ENCODE data around the gene CPPED1. TPM values are rescaled to one million over a fixed set of nuclear protein-coding genes. Genes with fewer than 3 reads are reported as not detected.

The CPPED1 gene
- total and polyA plus RNA-seq, 2 donors (not counting 1 experiment from before 2014, with no cell fraction given): 7.4 to 19.8 TPM

GRCh38 chr16:12845282-12845681 is 41.6 kb upstream of the CPPED1 start:
- Histone ChIP-seq H3K4me3 (replicated peaks in 1 of 4; ENCODE audit: control extremely low read depth in 1 of 4, insufficient read depth in 1 of 4, low read depth in 3 of 4, low read length in 4 of 4) (no peak overlapping the region), H3K9me3 (ENCODE audit: control insufficient read depth, insufficient read depth, low read depth, low read length) (no peaks in the 10 kb centered on the region), H3K79me2 (ENCODE audit: control insufficient read depth, insufficient read depth, low read length) (no peaks in the 10 kb centered on the region), H3K4me2 (ENCODE audit: extremely low read depth, insufficient read depth, low read length) (no peak overlapping the region), H3K9ac (ENCODE audit: insufficient read depth, low read length) (no peak overlapping the region), H3K36me3 (ENCODE audit: control insufficient read depth, insufficient read depth, low read length) (no peaks in the 10 kb centered on the region), H3K27me3 (ENCODE audit: control insufficient read depth, insufficient read depth, low read length) (no peaks in the 10 kb centered on the region), H2AFZ (ENCODE audit: low read length) (no peak overlapping the region), H4K20me1 (ENCODE audit: control insufficient read depth, extremely low read depth, insufficient read depth, low read length) (no peaks in the 10 kb centered on the region), H3K4me1 (ENCODE audit: control insufficient read depth, extremely low read depth, insufficient read depth, low read length) (no peaks in the 10 kb centered on the region), H3K27ac (ENCODE audit: insufficient read depth, low read length) (no peak overlapping the region)
- TF ChIP-seq EZH2 (IDR thresholded peaks at IDR 0.05; ENCODE audit: low read length, missing control alignments) (no peak), CTCF (conservative IDR thresholded peaks at IDR 0.05 in 1 of 2, IDR thresholded peaks at IDR 0.05 in 1 of 2; ENCODE audit: low read depth in 1 of 2, low read length in 2 of 2) (no peak)
- no peak for DNase-seq (ENCODE audit: low read depth in 2 of 2)

- H2AFZ ChIP-seq (ENCODE audit: low read length): no peak overlapping the region
- H3K4me3 ChIP-seq (replicated peaks in 1 of 4; ENCODE audit: control extremely low read depth in 1 of 4, insufficient read depth in 1 of 4, low read depth in 3 of 4, low read length in 4 of 4): no peak overlapping the region
- H3K36me3 ChIP-seq (ENCODE audit: control insufficient read depth, insufficient read depth, low read length): no peaks in the 10 kb centered on the region
- H4K20me1 ChIP-seq (ENCODE audit: control insufficient read depth, extremely low read depth, insufficient read depth, low read length): no peaks in the 10 kb centered on the region
- no peak overlapping the region for H3K4me2 ChIP-seq (ENCODE audit: extremely low read depth, insufficient read depth, low read length)
- TF ChIP-seq CTCF (conservative IDR thresholded peaks at IDR 0.05 in 1 of 2, IDR thresholded peaks at IDR 0.05 in 1 of 2; ENCODE audit: low read depth in 1 of 2, low read length in 2 of 2): no peak
- no peak for TF ChIP-seq EZH2 (IDR thresholded peaks at IDR 0.05; ENCODE audit: low read length, missing control alignments)
- no peak overlapping the region for H3K27ac ChIP-seq (ENCODE audit: insufficient read depth, low read length)
- no peak overlapping the region for H3K9ac ChIP-seq (ENCODE audit: insufficient read depth, low read length)
- no peaks in the 10 kb centered on the region for H3K79me2 ChIP-seq (ENCODE audit: control insufficient read depth, insufficient read depth, low read length)
- no peaks in the 10 kb centered on the region for H3K27me3 ChIP-seq (ENCODE audit: control insufficient read depth, insufficient read depth, low read length)
- no peaks in the 10 kb centered on the region for H3K9me3 ChIP-seq (ENCODE audit: control insufficient read depth, insufficient read depth, low read depth, low read length)
- H3K4me1 ChIP-seq (ENCODE audit: control insufficient read depth, extremely low read depth, insufficient read depth, low read length): no peaks in the 10 kb centered on the region
- no peak for DNase-seq (ENCODE audit: low read depth in 2 of 2)
Observed at GRCh38 chr16:12837756-12838155, 34.1 kb upstream of the CPPED1 start.

GRCh38 chr16:12837291-12837690 is 33.6 kb upstream of the CPPED1 start:
- no peaks in the 10 kb centered on the region for H3K4me1 ChIP-seq (ENCODE audit: control insufficient read depth, extremely low read depth, insufficient read depth, low read length)
- H3K9ac ChIP-seq (ENCODE audit: insufficient read depth, low read length): no peak overlapping the region
- H2AFZ ChIP-seq (ENCODE audit: low read length): no peak overlapping the region
- H3K4me3 ChIP-seq (replicated peaks in 1 of 4; ENCODE audit: control extremely low read depth in 1 of 4, insufficient read depth in 1 of 4, low read depth in 3 of 4, low read length in 4 of 4): no peak overlapping the region
- no peak for DNase-seq (ENCODE audit: low read depth in 2 of 2)
- no peaks in the 10 kb centered on the region for H3K27me3 ChIP-seq (ENCODE audit: control insufficient read depth, insufficient read depth, low read length)
- H3K36me3 ChIP-seq (ENCODE audit: control insufficient read depth, insufficient read depth, low read length): no peaks in the 10 kb centered on the region
- no peak overlapping the region for H3K4me2 ChIP-seq (ENCODE audit: extremely low read depth, insufficient read depth, low read length)
- H4K20me1 ChIP-seq (ENCODE audit: control insufficient read depth, extremely low read depth, insufficient read depth, low read length): no peaks in the 10 kb centered on the region
- TF ChIP-seq EZH2 (IDR thresholded peaks at IDR 0.05; ENCODE audit: low read length, missing control alignments): no peak
- TF ChIP-seq CTCF (conservative IDR thresholded peaks at IDR 0.05 in 1 of 2, IDR thresholded peaks at IDR 0.05 in 1 of 2; ENCODE audit: low read depth in 1 of 2, low read length in 2 of 2): no peak
- no peaks in the 10 kb centered on the region for H3K79me2 ChIP-seq (ENCODE audit: control insufficient read depth, insufficient read depth, low read length)
- no peak overlapping the region for H3K27ac ChIP-seq (ENCODE audit: insufficient read depth, low read length)
- H3K9me3 ChIP-seq (ENCODE audit: control insufficient read depth, insufficient read depth, low read depth, low read length): no peaks in the 10 kb centered on the region

All from fibroblast of lung (primary cell).